Stimulated activated CD8-positive, alpha-beta memory T cell treated with anti-CD3 and anti-CD28 coated beads, Interleukin-7, amount 100 ng/mL, for 4 hours (primary cell): ENCODE results near the gene BAHD1.
"Not testable (repeated sequence)": the region's sequence is repeated elsewhere in the genome, so short reads cannot be mapped to it uniquely, and the experiment has no call there.

Source experiments
- DNase-seq, 2 donors: peaks; one replicate each; pipeline ENCODE4 v3.0.0-alpha.2; 2020; ENCODE audit warnings: low read depth in 2 of 2

The BAHD1 gene

GRCh38 chr15:40445421-40445922, 4.7 kb downstream of the BAHD1 start:
- no peak for DNase-seq

- no peak for DNase-seq
Observed at GRCh38 chr15:40446144-40446543, 5.4 kb downstream of the BAHD1 start.

DNA sequence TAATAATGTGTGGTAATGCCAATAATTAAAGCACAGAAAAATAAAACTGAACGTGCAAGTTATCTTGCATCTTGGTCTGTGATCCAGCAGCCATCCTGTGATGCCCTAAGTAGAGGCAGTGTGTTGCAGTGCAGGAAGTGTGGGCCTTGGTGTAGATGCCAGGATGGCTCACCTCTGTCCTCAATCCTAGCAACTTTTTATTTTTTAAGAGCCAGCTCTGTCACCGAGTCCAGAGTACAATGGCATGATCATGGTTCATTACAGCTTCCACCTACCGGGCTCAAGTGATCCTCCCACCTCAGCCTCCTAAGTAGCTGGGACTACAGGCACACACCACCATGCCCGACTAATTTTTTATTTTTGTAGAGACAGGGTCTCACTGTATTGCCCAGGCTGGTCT, 7.6 kb downstream of the BAHD1 start:
- DNase-seq = no peak

DNA sequence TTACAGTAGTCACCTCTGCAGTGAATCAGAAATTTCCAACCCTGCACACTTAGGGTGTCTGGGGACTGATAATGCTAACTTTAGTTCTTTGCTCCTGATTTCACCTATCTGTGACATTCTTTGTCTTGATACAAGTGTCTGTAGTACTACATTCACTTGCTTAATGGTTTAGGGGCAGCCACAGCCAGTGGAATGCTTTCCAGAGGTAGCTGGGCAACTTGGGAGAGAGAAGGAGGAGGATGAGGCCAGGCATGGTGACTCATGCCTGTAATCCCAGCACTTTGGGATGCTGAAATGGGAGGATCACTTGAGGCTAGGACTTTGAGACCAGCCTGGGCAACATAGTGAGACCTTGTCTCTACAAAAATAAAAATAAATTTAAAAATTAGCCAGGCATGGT, 8.5 kb downstream of the BAHD1 start:
- no peak for DNase-seq

GRCh38 chr15:40450047-40450446, 9.3 kb downstream of the BAHD1 start:
- DNase-seq = no peak

DNA sequence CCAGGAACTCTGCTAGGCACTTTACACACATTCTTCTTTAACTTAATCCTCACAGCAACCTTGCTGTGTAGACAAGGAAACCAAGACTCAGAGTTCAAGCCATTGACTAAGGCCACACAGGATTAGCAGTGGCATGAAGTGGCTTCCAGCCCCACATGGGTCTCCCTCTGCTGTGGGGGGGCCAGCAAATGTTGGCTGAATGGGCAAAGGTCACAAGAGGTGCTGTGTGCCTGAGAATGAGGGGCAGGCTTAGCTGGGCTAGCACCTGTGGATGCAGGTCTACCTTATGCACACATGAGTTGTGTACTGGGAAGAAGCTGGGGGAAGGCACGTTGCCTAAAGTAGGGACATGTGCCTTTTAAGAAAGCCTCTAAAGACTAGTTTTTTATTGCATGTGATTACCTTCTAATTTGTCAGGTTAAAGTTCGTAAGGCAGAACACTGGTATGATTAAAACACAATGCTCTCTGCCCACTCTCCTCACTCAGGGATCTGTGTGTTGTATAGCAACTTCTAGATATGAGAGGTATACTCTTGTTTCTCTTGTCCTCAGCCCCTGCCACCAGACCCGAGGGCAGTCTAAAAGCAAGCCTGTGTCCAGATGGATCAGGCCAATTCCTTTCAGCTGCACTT, 10.9 kb downstream of the BAHD1 start:
- no peak for DNase-seq

DNA sequence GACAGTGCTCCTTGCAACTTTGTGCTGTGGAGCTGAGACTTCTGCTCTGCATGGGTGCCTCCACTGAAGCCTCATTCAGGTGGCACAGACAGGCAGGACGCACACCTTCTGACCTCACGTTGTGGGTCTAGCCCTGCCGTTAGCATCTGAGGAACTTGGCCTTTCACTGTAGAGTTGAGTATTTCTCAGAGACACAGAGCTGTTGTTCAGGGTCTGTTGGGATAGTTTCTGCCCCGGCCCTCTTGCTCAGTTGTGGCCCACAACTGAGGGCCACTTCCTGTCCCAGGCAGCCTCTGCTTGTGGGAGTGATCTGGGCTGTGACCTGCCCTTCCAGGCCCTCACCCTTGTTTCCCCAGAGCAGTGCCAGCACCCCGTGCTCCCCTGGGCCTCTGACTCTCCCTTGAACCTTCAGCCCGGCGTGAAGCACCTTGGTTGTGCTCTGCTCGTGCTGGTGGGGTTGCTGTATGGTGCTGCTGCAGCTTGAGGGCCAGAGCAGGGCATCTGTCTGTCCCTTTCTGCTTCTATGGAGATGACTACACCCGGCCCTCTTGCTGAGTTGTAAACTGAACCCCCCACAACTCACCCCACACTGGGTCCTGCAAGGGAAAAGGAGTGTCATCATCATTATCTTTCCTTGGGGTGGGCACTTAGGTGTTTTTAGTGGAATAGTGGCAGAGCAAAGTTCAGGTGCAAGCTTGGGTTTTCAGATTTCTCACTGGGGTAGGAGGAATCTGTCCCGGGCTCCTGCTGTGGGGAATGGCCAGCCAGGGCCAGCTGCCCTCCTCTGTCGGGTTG, 11.7 kb downstream of the BAHD1 start:
- DNase-seq = no peak

- not testable (repeated sequence) for DNase-seq
Observed at GRCh38 chr15:40453941-40454340, 13.2 kb downstream of the BAHD1 start.

- DNase-seq = no peak
Observed at GRCh38 chr15:40454904-40455391, 14.2 kb downstream of the BAHD1 start.

GRCh38 chr15:40456299-40456712, 15.6 kb downstream of the BAHD1 start:
- no peak for DNase-seq

DNA sequence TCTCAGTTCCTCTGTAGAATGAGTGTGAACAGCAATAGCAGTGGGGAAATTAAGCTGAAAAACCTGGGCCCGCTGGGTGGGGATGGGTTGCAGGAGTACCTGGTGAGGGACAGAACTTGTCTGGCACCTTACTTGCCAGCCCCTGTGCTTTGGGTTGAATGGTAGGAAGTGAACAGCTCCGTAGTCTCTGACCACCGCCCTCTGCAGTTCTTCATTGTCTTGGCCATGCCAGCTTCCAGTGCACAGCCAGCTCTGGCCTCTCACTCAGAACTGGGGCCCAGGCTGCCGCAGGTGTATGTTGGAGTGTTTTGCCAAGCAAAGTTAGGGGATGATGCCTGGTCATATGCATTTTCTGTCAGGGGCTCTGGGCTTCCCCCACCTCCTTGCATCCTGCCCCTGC, 16.0 kb downstream of the BAHD1 start:
- DNase-seq = no peak

DNA sequence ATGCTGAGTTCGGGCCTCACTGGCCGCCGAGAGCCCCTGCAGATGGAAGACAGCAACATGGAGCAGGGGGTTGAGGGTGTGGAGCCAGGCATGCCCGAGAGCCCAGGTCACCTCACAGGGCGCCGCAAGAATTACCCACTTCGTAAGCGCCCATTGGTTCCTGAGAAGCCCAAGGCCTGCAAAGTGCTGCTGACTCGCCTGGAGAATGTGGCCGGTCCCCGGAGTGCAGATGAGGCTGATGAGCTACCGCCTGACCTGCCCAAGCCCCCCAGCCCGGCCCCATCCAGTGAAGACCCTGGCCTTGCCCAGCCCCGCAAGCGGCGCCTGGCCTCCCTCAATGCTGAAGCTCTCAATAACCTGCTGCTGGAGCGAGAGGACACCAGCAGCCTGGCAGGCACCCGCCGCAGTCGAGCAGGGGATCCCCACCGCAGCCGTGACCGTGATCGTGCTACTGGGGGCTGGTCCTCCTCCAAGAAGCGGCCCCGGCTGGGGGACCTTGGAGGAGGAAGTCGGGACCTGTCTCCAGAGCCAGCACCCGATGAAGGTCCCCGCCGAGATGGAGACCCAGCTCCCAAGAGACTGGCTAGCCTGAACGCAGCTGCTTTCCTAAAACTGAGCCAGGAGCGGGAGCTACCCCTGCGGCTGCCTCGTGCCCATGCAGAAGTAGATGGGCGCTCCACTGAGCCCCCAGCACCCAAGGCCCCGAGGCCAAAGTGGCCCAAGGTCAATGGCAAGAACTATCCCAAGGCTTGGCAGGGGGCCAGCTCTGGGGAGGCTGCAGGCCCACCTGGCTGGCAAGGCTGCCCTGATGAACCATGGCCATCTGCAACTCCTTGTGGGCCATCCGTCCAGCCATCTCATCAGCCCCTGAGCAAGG, 18.0 kb downstream of the BAHD1 start:
- no peak for DNase-seq

DNA sequence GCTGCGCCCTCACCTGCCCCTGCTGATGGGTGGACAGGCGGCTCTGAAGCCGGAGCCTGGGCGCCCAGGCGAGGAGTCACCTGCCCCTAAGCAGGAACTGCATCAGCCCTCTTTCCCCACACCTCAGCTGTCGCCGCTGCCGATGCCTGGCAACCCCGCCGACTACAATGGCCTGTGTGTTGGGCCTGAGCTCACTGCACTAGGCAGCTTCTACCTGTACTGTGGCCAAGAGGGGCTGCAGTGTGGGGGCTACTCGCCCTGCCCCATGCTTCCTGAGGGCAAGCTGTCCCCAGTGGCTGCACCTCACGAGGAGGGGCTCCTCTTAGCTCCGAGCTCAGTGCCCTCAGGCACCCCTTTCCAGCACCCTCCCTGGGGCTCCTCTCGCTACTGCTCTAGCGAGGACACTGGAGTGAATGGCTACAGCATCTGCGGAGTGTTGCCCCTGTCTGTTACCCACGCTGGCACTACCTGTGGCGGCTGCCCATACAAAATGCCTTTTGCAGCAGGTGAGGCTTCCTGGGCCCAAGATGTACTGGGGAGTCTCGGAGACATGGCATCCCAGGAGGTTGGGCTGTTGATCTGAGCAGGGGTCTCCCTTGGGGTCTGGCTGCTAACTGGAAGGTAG, 18.8 kb downstream of the BAHD1 start:
- no peak for DNase-seq

DNA sequence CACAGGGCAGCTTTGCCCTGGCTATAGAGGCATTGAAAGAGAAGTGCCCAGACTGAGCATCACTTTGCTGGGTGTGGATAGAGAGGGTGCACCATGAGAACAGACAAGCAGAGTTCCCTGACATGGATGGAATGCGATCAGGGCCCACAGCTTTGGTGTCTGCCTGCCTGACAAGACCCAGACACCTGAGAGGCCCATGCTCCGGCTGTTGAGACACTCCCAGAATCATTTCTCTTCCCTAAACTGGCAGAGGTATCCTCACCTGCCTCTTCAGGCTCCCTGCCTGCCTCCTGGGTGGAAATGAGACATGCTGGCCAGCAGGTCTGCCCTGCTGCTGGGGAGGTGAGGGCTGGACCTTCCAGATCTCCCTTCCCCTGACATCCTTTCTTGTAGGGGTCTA, 19.7 kb downstream of the BAHD1 start:
- no peak for DNase-seq

DNA sequence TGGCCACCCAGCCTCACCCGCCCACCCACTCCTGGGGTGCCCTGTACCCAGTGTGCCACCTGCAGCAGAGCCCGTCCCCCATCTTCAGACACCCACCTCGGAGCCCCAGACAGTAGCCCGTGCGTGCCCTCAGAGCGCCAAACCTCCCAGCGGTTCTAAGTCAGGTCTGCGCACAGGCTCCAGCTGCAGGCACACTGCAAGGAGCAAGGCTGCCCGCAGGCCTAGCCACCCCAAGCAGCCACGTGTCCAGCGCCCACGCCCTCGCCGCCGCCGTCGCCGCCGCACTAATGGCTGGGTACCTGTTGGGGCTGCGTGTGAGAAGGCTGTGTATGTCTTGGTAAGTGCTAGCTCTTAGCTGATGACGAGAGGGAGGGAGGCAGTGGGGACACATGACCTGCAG, 21.2 kb downstream of the BAHD1 start:
- no peak for DNase-seq

- DNase-seq = no peak
Observed at GRCh38 chr15:40463279-40463678, 22.5 kb downstream of the BAHD1 start.

- DNase-seq = no peak
Observed at GRCh38 chr15:40463886-40464545, 23.3 kb downstream of the BAHD1 start.

- no peak for DNase-seq
Observed at GRCh38 chr15:40464595-40465185, 23.9 kb downstream of the BAHD1 start.

DNA sequence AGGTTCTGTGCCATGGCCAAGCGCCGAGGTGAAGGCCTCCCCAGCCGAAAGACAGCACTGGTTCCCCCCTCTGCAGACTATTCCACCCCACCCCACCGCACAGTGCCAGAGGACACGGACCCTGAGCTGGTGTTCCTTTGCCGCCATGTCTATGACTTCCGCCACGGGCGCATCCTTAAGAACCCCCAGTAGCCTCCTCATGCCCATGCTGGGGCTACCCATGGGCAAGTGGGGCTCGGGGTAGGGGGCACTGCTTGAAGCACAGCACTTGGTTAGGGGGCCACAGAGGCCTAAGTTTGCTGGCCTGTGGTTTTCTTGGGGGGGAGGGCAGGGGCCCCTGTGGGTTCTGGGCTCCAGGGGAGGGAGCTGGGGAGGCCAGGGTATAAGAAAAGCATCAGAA, 25.2 kb downstream of the BAHD1 start:
- DNase-seq = no peak

DNA sequence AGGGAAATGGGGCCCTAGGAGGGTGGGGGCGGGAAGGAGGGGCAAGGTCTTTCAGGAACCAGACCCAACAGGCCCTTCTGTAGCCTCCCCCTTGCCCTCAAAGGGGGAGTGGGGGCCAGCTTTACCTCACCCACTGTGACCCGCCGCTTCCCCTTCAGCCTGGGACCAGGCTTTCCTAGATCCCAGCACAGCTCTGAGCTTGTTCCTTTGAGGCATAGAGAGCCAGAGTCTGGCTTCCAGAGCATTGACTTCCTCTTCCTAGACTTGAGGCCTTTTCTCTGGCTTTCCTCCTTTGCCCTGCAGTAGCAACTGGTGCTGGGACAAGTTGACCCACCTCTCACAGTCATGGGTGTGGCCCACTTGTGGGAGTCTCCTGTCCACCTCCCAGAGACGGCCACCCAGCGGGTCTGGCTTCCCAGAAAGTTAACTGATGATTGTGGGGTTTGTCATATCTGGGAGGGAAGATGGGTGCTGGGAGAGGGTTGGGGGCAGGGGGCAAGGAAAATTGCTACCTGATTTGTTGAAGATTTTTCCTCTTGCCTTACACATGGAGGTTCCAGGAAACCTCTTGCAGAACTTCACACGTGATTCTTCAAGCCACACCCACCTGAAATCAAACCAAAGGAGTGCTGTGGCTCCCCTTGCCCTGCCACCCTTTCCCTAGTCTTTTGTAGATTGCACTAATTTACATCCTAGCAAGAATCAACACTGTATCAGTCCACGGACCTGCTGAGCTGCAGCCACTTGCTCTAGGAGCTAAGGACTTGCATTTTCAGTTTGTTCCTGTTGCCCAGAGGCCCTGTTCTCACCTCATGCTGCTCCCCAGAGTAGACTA, 25.9 kb downstream of the BAHD1 start:
- no peak for DNase-seq
